Measurements from ENCODE around the gene OR2V2.
"Not testable (repeated sequence)": the region's sequence is repeated elsewhere in the genome, so short reads cannot be mapped to it uniquely, and the experiment has no call there.

Gene OR2V2

GRCh38 chr5:181114844-181115778, 32.3 kb upstream of the OR2V2 start:
- in situ Hi-C loops (cut with MboI; ENCODE audit: low sequenced_read_pairs): no loop called here

DNA sequence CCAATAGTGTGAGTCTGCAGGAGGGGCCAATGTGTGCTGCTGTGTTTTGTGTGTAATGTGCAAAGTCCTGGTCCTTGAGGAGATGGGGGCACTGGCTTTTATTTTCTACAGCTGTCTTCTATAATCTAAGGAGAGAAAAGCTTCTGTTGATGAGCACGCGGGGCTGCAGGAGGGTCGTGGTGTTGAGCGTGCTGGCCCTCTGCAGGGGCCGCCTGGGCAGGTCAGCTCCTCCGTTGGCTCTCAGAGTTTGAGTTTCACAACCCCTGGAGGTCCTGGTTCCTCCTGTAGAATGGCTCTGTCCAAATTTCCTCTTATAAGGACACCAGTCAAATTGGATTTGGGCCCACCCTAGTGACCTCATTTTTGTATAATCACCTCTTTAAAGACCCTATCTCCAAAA, 29.0 kb upstream of the OR2V2 start:
- in situ Hi-C loops (cut with MboI; ENCODE audit: low sequenced_read_pairs): no loop called here

DNA sequence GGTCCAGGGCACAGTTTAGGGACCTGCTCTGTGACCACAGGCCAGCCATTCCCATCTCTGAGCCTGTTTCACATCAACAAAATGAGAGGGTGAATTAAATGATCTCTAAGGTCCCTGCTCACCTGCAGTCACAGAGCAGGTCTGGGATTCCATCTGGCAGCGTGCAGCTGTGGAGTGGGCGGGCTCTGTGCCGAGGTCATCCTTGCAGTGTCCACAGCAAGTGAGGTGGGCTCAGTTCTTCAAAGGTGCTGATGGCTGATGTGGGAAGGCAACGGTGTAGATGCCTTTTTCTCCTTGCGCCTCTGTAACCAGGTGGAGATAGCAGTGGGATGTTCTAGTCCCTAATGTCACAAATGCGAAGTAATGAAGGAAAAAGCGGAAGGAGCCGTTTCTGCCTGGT, 28.3 kb upstream of the OR2V2 start:
- in situ Hi-C loops (cut with MboI; ENCODE audit: low sequenced_read_pairs): no loop called here

GRCh38 chr5:181120306-181120705, 27.1 kb upstream of the OR2V2 start:
- in situ Hi-C loops (cut with MboI; ENCODE audit: low sequenced_read_pairs): no loop called here

- in situ Hi-C loops (cut with MboI; ENCODE audit: low sequenced_read_pairs): no loop called here
Measured at GRCh38 chr5:181120761-181121160, 26.6 kb upstream of the OR2V2 start.

GRCh38 chr5:181121675-181122561, 25.5 kb upstream of the OR2V2 start:
- in situ Hi-C loops (cut with MboI; ENCODE audit: low sequenced_read_pairs): no loop called here

GRCh38 chr5:181124526-181124925, 22.9 kb upstream of the OR2V2 start:
- in situ Hi-C loops (cut with MboI; ENCODE audit: low sequenced_read_pairs): no loop called here

- in situ Hi-C loops (cut with MboI; ENCODE audit: low sequenced_read_pairs): no loop called here
Measured at GRCh38 chr5:181126841-181127240, 20.5 kb upstream of the OR2V2 start.

- in situ Hi-C loops (cut with MboI; ENCODE audit: low sequenced_read_pairs): no loop called here
Measured at GRCh38 chr5:181127456-181127855, 19.9 kb upstream of the OR2V2 start.

DNA sequence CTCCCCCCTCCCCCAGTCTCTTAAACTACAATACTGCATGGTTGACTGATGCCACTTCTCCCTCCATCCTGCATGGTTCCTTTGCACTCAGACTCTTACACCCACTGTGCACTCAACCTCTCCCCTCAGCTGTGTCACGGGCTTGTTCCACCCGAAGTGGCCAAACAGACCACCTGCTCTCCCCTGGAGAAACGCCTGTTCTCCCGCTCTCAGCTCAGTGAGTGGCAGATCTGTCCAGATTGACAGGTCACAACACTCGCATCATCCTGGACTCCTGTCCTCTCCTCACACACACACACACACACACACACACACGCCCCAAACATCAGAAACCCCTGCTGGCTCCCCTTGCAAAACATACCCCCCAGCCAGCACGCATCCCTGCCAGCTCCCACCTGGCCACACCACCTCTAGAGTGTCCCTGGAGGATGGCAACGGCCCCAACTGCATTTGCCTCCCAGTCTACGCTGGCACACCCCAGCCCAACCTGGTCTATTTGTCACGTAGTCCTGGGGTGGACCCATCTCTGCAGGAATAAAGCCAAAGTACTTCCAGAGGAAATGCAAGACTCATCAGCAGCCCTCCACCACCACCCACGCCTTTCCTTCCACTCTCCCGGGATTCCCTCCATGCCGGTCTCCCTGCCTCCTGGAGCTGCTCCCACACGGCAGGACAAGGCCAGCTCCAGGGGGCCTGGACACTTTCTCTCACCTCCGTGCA, 19.3 kb upstream of the OR2V2 start:
- in situ Hi-C loops (cut with MboI; ENCODE audit: low sequenced_read_pairs): no loop called here

DNA sequence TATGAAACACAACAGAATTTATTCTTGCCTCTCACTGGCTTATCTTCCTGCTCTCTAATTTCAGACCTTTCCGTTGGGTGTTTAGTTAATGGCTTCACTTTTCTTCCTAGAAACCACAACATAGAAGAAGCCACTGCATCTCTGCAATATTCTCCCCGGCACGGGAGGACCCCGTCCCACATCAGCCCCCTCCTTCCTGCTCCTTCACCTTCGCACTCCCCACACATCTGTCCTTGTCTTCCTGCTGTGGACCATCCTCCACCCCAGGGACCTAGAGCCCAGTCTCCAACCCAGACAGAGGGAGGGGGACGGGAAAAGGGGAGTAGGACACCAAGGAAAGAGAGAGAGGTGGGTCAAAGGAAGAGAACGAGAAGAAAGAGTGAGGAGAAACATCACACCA, 17.8 kb upstream of the OR2V2 start:
- in situ Hi-C loops (cut with MboI; ENCODE audit: low sequenced_read_pairs): no loop called here

GRCh38 chr5:181130081-181130480, 17.3 kb upstream of the OR2V2 start:
- in situ Hi-C loops (cut with MboI; ENCODE audit: low sequenced_read_pairs): not testable (repeated sequence)

GRCh38 chr5:181130832-181131496, 16.4 kb upstream of the OR2V2 start, which contains the start of gene OR2V1:
TSS of gene OR2V1 (minus strand) at chr5:181131169. CDS start at chr5:181125304, 5,865 bp downstream.
- in situ Hi-C loops (cut with MboI; ENCODE audit: low sequenced_read_pairs): no loop called here

DNA sequence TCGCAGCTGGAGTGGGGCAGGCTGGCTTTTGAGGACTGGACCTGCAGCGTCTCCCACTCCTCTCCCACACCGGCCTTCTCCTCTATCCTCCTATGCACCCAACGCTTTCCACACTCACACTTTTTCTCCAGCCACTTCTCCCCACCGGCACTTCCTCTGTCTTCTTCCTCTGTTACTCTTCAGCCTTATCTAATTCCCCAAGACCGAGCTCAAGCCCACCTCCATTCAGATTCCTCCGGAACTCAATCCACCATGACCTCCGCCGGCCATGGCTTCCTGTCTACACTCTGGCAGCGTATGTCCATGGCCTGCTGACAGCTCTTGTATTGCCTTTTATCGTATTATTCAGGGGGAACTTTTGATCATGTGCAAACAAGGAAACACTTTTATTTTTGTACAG, 15.9 kb upstream of the OR2V2 start:
- in situ Hi-C loops (cut with MboI; ENCODE audit: low sequenced_read_pairs): no loop called here

DNA sequence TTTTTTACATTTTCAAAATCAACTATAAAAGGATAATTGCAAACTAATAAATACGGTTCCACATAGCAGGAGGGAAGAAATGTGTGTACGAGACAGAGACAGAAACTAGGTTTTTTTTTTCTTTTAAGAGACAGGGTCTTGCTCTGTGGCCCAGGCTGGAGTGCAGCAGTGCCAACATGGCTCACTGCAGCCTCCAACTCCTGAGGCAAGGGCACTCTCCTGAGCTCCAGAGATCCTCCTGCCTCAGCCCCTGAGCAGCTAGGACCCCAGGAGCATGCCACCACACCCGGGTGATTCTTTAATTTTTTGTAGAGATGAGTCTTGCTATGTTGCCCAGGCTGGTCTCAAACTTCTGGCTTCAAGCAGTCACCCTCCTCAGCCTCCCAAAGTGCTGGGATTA, 14.3 kb upstream of the OR2V2 start:
- in situ Hi-C loops (cut with MboI; ENCODE audit: low sequenced_read_pairs): no loop called here

DNA sequence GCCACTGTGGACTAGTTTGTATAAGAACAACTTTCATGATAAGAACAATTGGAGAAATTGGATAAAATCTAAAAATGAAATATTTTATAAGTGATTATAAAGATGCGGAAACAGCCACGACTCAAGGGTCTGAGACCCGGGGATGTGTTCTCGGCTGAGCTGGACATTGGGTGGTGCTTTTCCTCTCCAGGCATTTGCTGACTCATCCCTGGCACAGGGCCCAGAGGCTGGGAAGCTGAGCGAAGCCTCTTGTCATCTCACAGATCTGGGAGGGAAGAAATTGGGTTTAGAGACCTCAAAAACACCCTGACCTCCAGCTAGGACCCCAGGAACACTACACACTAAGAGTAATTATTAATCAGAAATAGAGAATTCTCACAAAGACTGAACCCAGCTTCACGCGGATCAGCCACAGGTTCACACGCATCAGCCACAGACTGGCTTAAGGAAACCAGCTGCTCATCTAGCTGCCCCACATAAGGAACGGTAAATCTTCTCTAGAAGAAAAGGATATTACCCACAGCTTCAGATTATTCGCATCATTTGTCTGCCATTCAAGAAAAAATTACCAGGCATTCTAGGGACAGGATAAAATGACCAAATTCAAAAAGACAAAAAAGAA, 13.7 kb upstream of the OR2V2 start:
- in situ Hi-C loops (cut with MboI; ENCODE audit: low sequenced_read_pairs): no loop called here

- in situ Hi-C loops (cut with MboI; ENCODE audit: low sequenced_read_pairs): no loop called here
Measured at GRCh38 chr5:181134259-181134658, 13.1 kb upstream of the OR2V2 start.

DNA sequence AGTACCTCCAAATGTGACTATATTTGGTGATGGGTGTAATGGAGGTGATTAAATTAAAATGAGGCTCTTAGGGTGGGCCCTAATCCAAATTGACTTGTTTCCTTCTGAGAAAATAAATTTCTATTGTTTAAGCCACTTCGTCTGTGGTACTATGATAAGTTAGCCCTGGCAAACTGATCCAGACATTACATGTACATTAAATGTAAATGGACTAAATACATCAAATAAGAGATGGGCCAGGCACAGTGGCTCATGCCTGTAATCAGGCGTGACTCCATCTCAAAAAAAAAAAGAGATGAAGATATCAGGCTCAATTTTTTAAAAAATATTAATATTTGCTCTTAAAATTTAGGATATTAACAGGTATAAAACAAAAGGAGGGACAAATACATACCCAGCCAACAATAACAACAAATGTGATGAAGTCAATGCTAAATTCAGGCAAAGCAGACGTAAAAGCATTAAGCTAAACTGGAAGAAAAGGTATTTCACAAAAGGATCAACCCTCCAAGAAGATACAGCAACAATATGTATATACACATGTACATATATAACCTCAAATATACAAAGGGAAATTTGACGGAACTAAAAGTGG, 10.9 kb upstream of the OR2V2 start:
- in situ Hi-C loops (cut with MboI; ENCODE audit: low sequenced_read_pairs): no loop called here

GRCh38 chr5:181138258-181138657, 9.1 kb upstream of the OR2V2 start:
- in situ Hi-C loops (cut with MboI; ENCODE audit: low sequenced_read_pairs): no loop called here

DNA sequence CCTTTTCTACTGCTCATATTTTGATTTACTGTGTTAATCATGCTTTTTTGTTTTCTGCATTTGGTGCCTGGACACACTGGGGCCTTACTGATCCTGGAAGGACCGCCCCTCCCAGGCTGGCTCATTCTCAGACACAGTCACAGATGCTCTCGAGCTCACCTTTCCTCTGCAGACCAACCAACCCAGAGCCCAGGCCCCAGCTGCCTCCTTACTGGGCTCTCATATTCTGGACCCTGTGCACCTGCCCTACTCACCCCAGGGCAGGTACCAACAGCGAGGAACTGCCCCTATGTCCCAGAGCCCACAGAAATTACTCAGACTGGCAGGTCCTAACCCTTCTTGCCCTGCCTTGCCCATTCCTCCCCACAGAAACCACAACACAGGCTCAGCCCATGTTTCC, 6.6 kb upstream of the OR2V2 start:
- in situ Hi-C loops (cut with MboI; ENCODE audit: low sequenced_read_pairs): no loop called here
